Measurements from ENCODE around the gene ZNF674.
"Not testable (repeated sequence)": the region's sequence is repeated elsewhere in the genome, so short reads cannot be mapped to it uniquely, and the experiment has no call there.

The ZNF674 gene

DNA sequence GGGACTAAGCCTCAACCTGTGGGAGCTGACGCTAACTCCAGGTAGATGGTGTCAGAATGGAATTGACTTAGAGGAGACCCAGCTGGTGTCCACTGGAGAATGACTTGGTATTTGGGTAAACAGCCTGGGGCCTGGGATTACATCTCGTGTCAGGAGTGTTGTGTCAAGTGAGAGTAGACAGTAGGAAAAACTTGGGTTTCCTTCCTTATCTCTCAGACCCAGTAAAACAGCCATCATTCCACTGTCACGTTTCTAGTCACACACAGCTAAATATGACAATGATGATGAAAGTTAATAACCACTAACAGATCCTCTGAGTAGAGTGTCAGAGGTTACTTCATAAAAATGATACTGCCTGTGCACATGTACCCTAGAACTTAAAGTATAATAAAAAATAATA, 13.8 kb downstream of the ZNF674 start:
- H4K20me1 ChIP-seq (ENCODE audit: insufficient read depth, low read length) = no peaks in the 10 kb centered on the region
- H2AFZ ChIP-seq (ENCODE audit: low read depth, low read length) = no peak overlapping the region
- TF ChIP-seq, protein P1, sequence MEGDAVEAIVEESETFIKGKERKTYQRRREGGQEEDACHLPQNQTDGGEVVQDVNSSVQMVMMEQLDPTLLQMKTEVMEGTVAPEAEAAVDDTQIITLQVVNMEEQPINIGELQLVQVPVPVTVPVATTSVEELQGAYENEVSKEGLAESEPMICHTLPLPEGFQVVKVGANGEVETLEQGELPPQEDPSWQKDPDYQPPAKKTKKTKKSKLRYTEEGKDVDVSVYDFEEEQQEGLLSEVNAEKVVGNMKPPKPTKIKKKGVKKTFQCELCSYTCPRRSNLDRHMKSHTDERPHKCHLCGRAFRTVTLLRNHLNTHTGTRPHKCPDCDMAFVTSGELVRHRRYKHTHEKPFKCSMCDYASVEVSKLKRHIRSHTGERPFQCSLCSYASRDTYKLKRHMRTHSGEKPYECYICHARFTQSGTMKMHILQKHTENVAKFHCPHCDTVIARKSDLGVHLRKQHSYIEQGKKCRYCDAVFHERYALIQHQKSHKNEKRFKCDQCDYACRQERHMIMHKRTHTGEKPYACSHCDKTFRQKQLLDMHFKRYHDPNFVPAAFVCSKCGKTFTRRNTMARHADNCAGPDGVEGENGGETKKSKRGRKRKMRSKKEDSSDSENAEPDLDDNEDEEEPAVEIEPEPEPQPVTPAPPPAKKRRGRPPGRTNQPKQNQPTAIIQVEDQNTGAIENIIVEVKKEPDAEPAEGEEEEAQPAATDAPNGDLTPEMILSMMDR (IDR thresholded peaks at IDR 0.05; ENCODE audit: borderline replicate concordance, extremely low read depth, low read length, poor library complexity, severe bottlenecking) = no peak
- no peak for TF ChIP-seq EZH2 (IDR thresholded peaks at IDR 0.05; ENCODE audit: borderline replicate concordance, low read depth, low read length, severe bottlenecking)
- no peaks in the 10 kb centered on the region for H3K27me3 ChIP-seq (ENCODE audit: insufficient read depth, low read length, poor library complexity)
- H3K36me3 ChIP-seq (ENCODE audit: insufficient read depth, low read length) = no peaks in the 10 kb centered on the region
- no peaks in the 10 kb centered on the region for H3K79me2 ChIP-seq (ENCODE audit: insufficient read depth, low read length)
- no peaks in the 10 kb centered on the region for H3K4me1 ChIP-seq (ENCODE audit: insufficient read depth, low read length)
- no peak overlapping the region for H3K4me3 ChIP-seq (ENCODE audit: low read depth in 1 of 2, low read length in 2 of 2)
- H3K4me2 ChIP-seq (ENCODE audit: insufficient read depth, low read length) = no peak overlapping the region
- H3K9ac ChIP-seq (ENCODE audit: low read depth, low read length) = no peak overlapping the region
- no peaks in the 10 kb centered on the region for H3K9me3 ChIP-seq (ENCODE audit: insufficient read depth, low read length, severe bottlenecking)
- ATAC-seq (ENCODE audit: insufficient read depth, low read depth) = no peak
- no peak for DNase-seq
- H3K27ac ChIP-seq (ENCODE audit: low read length) = no peak overlapping the region

DNA sequence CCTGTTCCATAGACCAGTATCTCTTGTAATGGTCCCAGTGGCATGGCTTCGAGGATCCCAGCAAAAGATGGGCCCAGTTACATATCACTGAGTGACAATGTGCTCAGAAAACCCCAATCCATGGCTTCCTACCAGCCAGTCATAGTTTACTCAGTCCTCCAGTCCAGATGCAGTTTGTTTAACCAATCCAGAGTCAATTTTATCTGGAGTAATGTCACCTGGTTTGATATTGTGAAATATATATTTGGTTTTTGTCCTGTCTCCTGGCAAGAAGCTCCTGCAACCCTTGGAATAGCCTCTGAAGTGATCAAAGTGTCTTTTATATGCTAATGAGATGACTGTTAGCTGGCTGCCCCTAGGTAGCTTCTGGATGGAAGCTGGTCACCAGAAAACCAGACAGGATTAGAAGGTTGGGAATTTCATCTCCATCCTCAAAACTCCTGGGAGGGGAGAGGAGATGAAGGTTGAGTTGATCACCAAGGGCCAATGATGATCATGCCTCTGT, 14.8 kb downstream of the ZNF674 start:
- not testable (repeated sequence) for H3K4me3 ChIP-seq (ENCODE audit: low read depth in 1 of 2, low read length in 2 of 2); H3K36me3 ChIP-seq (ENCODE audit: insufficient read depth, low read length); H4K20me1 ChIP-seq (ENCODE audit: insufficient read depth, low read length); H3K27ac ChIP-seq (ENCODE audit: low read length); H3K4me2 ChIP-seq (ENCODE audit: insufficient read depth, low read length); H3K9ac ChIP-seq (ENCODE audit: low read depth, low read length); H3K9me3 ChIP-seq (ENCODE audit: insufficient read depth, low read length, severe bottlenecking); ATAC-seq (ENCODE audit: insufficient read depth, low read depth); H3K79me2 ChIP-seq (ENCODE audit: insufficient read depth, low read length); H3K27me3 ChIP-seq (ENCODE audit: insufficient read depth, low read length, poor library complexity); H2AFZ ChIP-seq (ENCODE audit: low read depth, low read length); DNase-seq; H3K4me1 ChIP-seq (ENCODE audit: insufficient read depth, low read length)

DNA sequence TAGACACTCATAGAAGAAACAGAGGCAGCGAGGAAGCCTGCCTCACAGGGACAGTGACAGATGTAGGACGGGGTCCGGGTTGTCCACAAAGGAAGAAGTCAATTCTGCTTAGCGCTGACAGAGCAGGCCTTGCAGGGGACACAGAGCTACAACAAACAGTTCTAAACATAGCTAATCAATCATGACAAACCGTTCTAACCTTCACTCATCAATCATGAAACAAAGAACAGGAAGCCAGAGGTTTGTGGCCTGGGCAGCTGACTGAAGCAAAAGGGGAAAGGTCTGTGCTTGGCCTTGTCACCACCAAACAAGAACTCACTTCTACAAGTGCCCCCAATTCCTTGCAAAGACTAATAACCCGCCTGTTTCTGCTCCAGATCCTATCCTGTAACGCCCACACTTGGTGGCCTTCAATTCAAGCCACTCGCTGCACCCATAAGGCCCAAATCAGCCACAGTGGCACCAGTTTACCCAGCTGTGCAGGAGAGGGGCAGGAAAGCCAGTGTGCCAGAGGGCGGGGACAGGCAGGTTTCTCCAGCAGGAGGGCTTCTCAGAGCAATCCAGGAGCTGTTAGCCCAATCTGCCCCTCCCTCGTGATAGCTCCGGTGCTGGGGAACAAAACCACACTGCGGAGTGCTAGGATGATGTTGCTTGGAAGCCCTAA, 15.3 kb downstream of the ZNF674 start:
- not testable (repeated sequence) for H3K9me3 ChIP-seq (ENCODE audit: insufficient read depth, low read length, severe bottlenecking); H2AFZ ChIP-seq (ENCODE audit: low read depth, low read length); H3K79me2 ChIP-seq (ENCODE audit: insufficient read depth, low read length); H3K27me3 ChIP-seq (ENCODE audit: insufficient read depth, low read length, poor library complexity); H3K36me3 ChIP-seq (ENCODE audit: insufficient read depth, low read length); H4K20me1 ChIP-seq (ENCODE audit: insufficient read depth, low read length); H3K4me2 ChIP-seq (ENCODE audit: insufficient read depth, low read length); DNase-seq; H3K27ac ChIP-seq (ENCODE audit: low read length); H3K9ac ChIP-seq (ENCODE audit: low read depth, low read length); H3K4me3 ChIP-seq (ENCODE audit: low read depth in 1 of 2, low read length in 2 of 2); ATAC-seq (ENCODE audit: insufficient read depth, low read depth); H3K4me1 ChIP-seq (ENCODE audit: insufficient read depth, low read length)

DNA sequence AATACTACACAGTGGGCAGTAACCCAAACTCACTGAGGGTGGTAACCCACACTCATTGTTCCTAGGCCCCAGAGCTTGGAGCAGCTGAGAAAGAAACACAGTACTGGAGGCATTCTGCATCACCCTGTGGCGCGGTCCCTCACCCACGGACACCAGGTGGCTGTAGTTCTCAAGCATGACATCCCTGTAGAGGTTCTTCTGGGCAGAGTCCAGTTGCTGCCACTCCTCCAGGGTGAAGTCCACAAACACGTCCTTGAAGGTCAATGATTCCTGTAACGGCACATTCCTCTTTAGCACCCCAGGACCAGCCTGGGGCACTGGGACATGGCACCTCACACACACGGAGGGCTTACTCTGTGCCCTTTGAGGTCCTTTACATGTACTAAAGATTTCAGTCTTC, 16.6 kb downstream of the ZNF674 start:
- DNase-seq; H3K4me2 ChIP-seq (ENCODE audit: insufficient read depth, low read length): not testable (repeated sequence)

DNA sequence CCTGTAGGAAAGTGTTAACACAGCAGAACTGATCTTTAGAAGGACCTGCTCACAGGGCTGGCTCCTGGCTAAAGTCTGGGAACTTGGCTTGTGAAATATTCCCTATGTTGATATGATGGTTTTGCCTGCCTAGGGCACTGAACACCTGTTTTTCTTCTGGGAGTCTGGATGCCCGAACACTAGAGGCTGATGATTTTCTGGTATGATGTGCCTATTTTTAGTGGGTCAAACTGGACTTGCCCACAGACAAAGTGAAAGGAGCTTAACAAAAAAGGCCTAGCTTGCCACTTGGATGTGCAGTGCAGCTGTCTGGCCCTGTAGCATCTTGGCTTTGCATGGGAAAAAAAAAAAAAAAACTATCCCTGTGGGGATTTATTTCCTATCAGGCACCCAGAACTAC, 39.1 kb downstream of the ZNF674 start:
- peaks cover 7% of the 10 kb centered on the region; the same call in 1 of the 2 replicates for H3K36me3 ChIP-seq (ENCODE audit: insufficient read depth, low read length)
- ATAC-seq (ENCODE audit: insufficient read depth, low read depth) = no peak

More for the DNA sequence above, 16.6 kb downstream of the ZNF674 start:
- not testable (repeated sequence) for H3K27me3 ChIP-seq (ENCODE audit: insufficient read depth, low read length, poor library complexity); H2AFZ ChIP-seq (ENCODE audit: low read depth, low read length); H4K20me1 ChIP-seq (ENCODE audit: insufficient read depth, low read length); H3K36me3 ChIP-seq (ENCODE audit: insufficient read depth, low read length); H3K27ac ChIP-seq (ENCODE audit: low read length); H3K79me2 ChIP-seq (ENCODE audit: insufficient read depth, low read length); H3K9me3 ChIP-seq (ENCODE audit: insufficient read depth, low read length, severe bottlenecking); H3K4me3 ChIP-seq (ENCODE audit: low read depth in 1 of 2, low read length in 2 of 2); ATAC-seq (ENCODE audit: insufficient read depth, low read depth); H3K9ac ChIP-seq (ENCODE audit: low read depth, low read length); H3K4me1 ChIP-seq (ENCODE audit: insufficient read depth, low read length)

More for the DNA sequence above, 39.1 kb downstream of the ZNF674 start:
- Histone ChIP-seq H3K4me1 (ENCODE audit: insufficient read depth, low read length) (no peaks in the 10 kb centered on the region), H3K79me2 (ENCODE audit: insufficient read depth, low read length) (no peaks in the 10 kb centered on the region), H4K20me1 (ENCODE audit: insufficient read depth, low read length) (no peaks in the 10 kb centered on the region), H3K27me3 (ENCODE audit: insufficient read depth, low read length, poor library complexity) (no peaks in the 10 kb centered on the region), H3K9ac (ENCODE audit: low read depth, low read length) (no peak overlapping the region), H3K9me3 (ENCODE audit: insufficient read depth, low read length, severe bottlenecking) (no peaks in the 10 kb centered on the region), H2AFZ (ENCODE audit: low read depth, low read length) (no peak overlapping the region), H3K27ac (ENCODE audit: low read length) (no peak overlapping the region), H3K4me2 (ENCODE audit: insufficient read depth, low read length) (no peak overlapping the region), H3K4me3 (ENCODE audit: low read depth in 1 of 2, low read length in 2 of 2) (no peak overlapping the region)
- TF ChIP-seq, protein P1 (IDR thresholded peaks at IDR 0.05; ENCODE audit: borderline replicate concordance, extremely low read depth, low read length, poor library complexity, severe bottlenecking) = no peak
- no peak for TF ChIP-seq EZH2 (IDR thresholded peaks at IDR 0.05; ENCODE audit: borderline replicate concordance, low read depth, low read length, severe bottlenecking)
- DNase-seq = no peak

Measured in DND-41 (cell line).